Measurements from ENCODE around the gene PCDHA13. TPM values are rescaled to one million over a fixed set of nuclear protein-coding genes. Genes with fewer than 3 reads are reported as not detected.
"Not testable (repeated sequence)": the region's sequence is repeated elsewhere in the genome, so short reads cannot be mapped to it uniquely, and the experiment has no call there.

PCDHA13 gene
- total and polyA plus RNA-seq, 4 donors, result 0.15 to 0.16 TPM; not detected in 2

GRCh38 chr5:140868721-140869554, 13.0 kb upstream of the PCDHA13 start, which contains the start of gene PCDHA11:
Gene PCDHA11, plus strand, starts transcription at chr5:140868957. Its CDS starts 147 bp downstream, at chr5:140869104.
- DNase-seq (no peak), ATAC-seq (ENCODE audit: low FRiP score) (no peak)
- Histone ChIP-seq H3K27me3 (ENCODE audit: control insufficient read depth in 1 of 2, insufficient read depth in 2 of 2, low read length in 1 of 2) (no peaks in the 10 kb centered on the region), H3K4me1 (ENCODE audit: control insufficient read depth in 1 of 2, insufficient read depth in 2 of 2, low read length in 2 of 2) (no peaks in the 10 kb centered on the region), H3K9me3 (ENCODE audit: control insufficient read depth, low read length) (peaks cover 14% of the 10 kb centered on the region), H3K36me3 (ENCODE audit: control insufficient read depth in 1 of 2, insufficient read depth in 2 of 2, low read length in 1 of 2) (no peaks in the 10 kb centered on the region), H3K27ac (ENCODE audit: low read depth in 1 of 2, low read length in 2 of 2) (no peak within 1 kb of the TSS), H3K4me3 (ENCODE audit: low read length in 2 of 2) (no peak within 1 kb of the TSS)
- intact Hi-C loops (cut with DNase I), result no loop called here
- WGBS, 2 donors, result 11 to 13% methylated on average over 41 of the region's 41 CpGs

GRCh38 chr5:140869555-140869886, 12.4 kb upstream of the PCDHA13 start:
- no peak overlapping the region for H3K27ac ChIP-seq (ENCODE audit: low read depth in 1 of 2, low read length in 2 of 2)
- H3K9me3 ChIP-seq (ENCODE audit: control insufficient read depth, low read length), result peaks cover 14% of the 10 kb centered on the region
- 45 to 50% methylated on average over 5 of the region's 5 CpGs for WGBS, 2 donors
- H3K36me3 ChIP-seq (ENCODE audit: control insufficient read depth in 1 of 2, insufficient read depth in 2 of 2, low read length in 1 of 2), result no peaks in the 10 kb centered on the region
- intact Hi-C loops (cut with DNase I), result no loop called here
- H3K4me3 ChIP-seq (ENCODE audit: low read length in 2 of 2), result no peak overlapping the region
- ATAC-seq (ENCODE audit: low FRiP score) (no peak), DNase-seq (no peak)
- H3K4me1 ChIP-seq (ENCODE audit: control insufficient read depth in 1 of 2, insufficient read depth in 2 of 2, low read length in 2 of 2), result no peaks in the 10 kb centered on the region
- H3K27me3 ChIP-seq (ENCODE audit: control insufficient read depth in 1 of 2, insufficient read depth in 2 of 2, low read length in 1 of 2), result no peaks in the 10 kb centered on the region

- H3K36me3 ChIP-seq (ENCODE audit: control insufficient read depth in 1 of 2, insufficient read depth in 2 of 2, low read length in 1 of 2), result no peaks in the 10 kb centered on the region
- H3K4me3 ChIP-seq (ENCODE audit: low read length in 2 of 2), result no peak overlapping the region
- no peaks in the 10 kb centered on the region for H3K27me3 ChIP-seq (ENCODE audit: control insufficient read depth in 1 of 2, insufficient read depth in 2 of 2, low read length in 1 of 2)
- WGBS, 2 donors, result 35 to 36% methylated on average over 114 of the region's 114 CpGs
- H3K9me3 ChIP-seq (ENCODE audit: control insufficient read depth, low read length), result peaks cover 16% of the 10 kb centered on the region
- H3K4me1 ChIP-seq (ENCODE audit: control insufficient read depth in 1 of 2, insufficient read depth in 2 of 2, low read length in 2 of 2), result no peaks in the 10 kb centered on the region
- H3K27ac ChIP-seq (ENCODE audit: low read depth in 1 of 2, low read length in 2 of 2), result no peak overlapping the region
- intact Hi-C loops (cut with DNase I), result no loop called here
- DNase-seq, result no peak
- no peak for ATAC-seq (ENCODE audit: low FRiP score)
These were observed 11.4 kb upstream of the PCDHA13 start for GRCh38 chr5:140870221-140871201.

- no peak for DNase-seq
- no peaks in the 10 kb centered on the region for H3K36me3 ChIP-seq (ENCODE audit: control insufficient read depth in 1 of 2, insufficient read depth in 2 of 2, low read length in 1 of 2)
- no peaks in the 10 kb centered on the region for H3K4me1 ChIP-seq (ENCODE audit: control insufficient read depth in 1 of 2, insufficient read depth in 2 of 2, low read length in 2 of 2)
- intact Hi-C loops (cut with DNase I), result no loop called here
- peak within 1 kb of the TSS in 1 of 2 donors; percentile 20 for H3K4me3 ChIP-seq (ENCODE audit: low read length in 2 of 2)
- no peak within 1 kb of the TSS for H3K27ac ChIP-seq (ENCODE audit: low read depth in 1 of 2, low read length in 2 of 2)
- H3K27me3 ChIP-seq (ENCODE audit: control insufficient read depth in 1 of 2, insufficient read depth in 2 of 2, low read length in 1 of 2), result peaks cover 0 to 3% of the 10 kb centered on the region in 2 donors
- ATAC-seq (ENCODE audit: low FRiP score), result no peak
- H3K9me3 ChIP-seq (ENCODE audit: control insufficient read depth, low read length), result peaks cover 23% of the 10 kb centered on the region
- 10 to 16% methylated on average over 47 of the region's 47 CpGs for WGBS, 2 donors
These were observed 6.5 kb upstream of the PCDHA13 start, which contains the start of gene PCDHA12 for GRCh38 chr5:140875085-140876065. Gene PCDHA12, plus strand, starts transcription at chr5:140875308. Its CDS starts 165 bp downstream, at chr5:140875473.

GRCh38 chr5:140876541-140877261, 5.2 kb upstream of the PCDHA13 start:
- H3K27ac ChIP-seq (ENCODE audit: low read depth in 1 of 2, low read length in 2 of 2); DNase-seq; ATAC-seq (ENCODE audit: low FRiP score); H3K27me3 ChIP-seq (ENCODE audit: control insufficient read depth in 1 of 2, insufficient read depth in 2 of 2, low read length in 1 of 2); H3K4me3 ChIP-seq (ENCODE audit: low read length in 2 of 2); intact Hi-C loops (cut with DNase I); H3K4me1 ChIP-seq (ENCODE audit: control insufficient read depth in 1 of 2, insufficient read depth in 2 of 2, low read length in 2 of 2); H3K36me3 ChIP-seq (ENCODE audit: control insufficient read depth in 1 of 2, insufficient read depth in 2 of 2, low read length in 1 of 2): not testable (repeated sequence)
- 31% methylated on average over 79 to 80 of the region's 80 CpGs for WGBS, 2 donors
- peaks cover 16% of the 10 kb centered on the region for H3K9me3 ChIP-seq (ENCODE audit: control insufficient read depth, low read length)

GRCh38 chr5:140877262-140877581, 4.7 kb upstream of the PCDHA13 start:
- H3K27ac ChIP-seq (ENCODE audit: low read depth in 1 of 2, low read length in 2 of 2), result no peak overlapping the region
- ATAC-seq (ENCODE audit: low FRiP score) (no peak), DNase-seq (no peak)
- no peaks in the 10 kb centered on the region for H3K36me3 ChIP-seq (ENCODE audit: control insufficient read depth in 1 of 2, insufficient read depth in 2 of 2, low read length in 1 of 2)
- no peak overlapping the region for H3K4me3 ChIP-seq (ENCODE audit: low read length in 2 of 2)
- H3K9me3 ChIP-seq (ENCODE audit: control insufficient read depth, low read length), result peaks cover 18% of the 10 kb centered on the region
- H3K4me1 ChIP-seq (ENCODE audit: control insufficient read depth in 1 of 2, insufficient read depth in 2 of 2, low read length in 2 of 2), result no peaks in the 10 kb centered on the region
- WGBS, 2 donors, result 35 to 36% methylated on average over 37 of the region's 37 CpGs
- intact Hi-C loops (cut with DNase I), result no loop called here
- peaks cover 0 to 3% of the 10 kb centered on the region in 2 donors for H3K27me3 ChIP-seq (ENCODE audit: control insufficient read depth in 1 of 2, insufficient read depth in 2 of 2, low read length in 1 of 2)

GRCh38 chr5:140882591-140882899, 621 bp downstream of the PCDHA13 start:
- no peaks in the 10 kb centered on the region for H3K36me3 ChIP-seq (ENCODE audit: control insufficient read depth in 1 of 2, insufficient read depth in 2 of 2, low read length in 1 of 2)
- H3K27me3 ChIP-seq (ENCODE audit: control insufficient read depth in 1 of 2, insufficient read depth in 2 of 2, low read length in 1 of 2), result no peaks in the 10 kb centered on the region
- peaks cover 21% of the 10 kb centered on the region for H3K9me3 ChIP-seq (ENCODE audit: control insufficient read depth, low read length)
- H3K4me3 ChIP-seq (ENCODE audit: low read length in 2 of 2), result no peak overlapping the region
- WGBS, 2 donors, result 10 to 16% methylated on average over 12 of the region's 12 CpGs
- no peak for DNase-seq
- H3K27ac ChIP-seq (ENCODE audit: low read depth in 1 of 2, low read length in 2 of 2), result no peak overlapping the region
- no peaks in the 10 kb centered on the region for H3K4me1 ChIP-seq (ENCODE audit: control insufficient read depth in 1 of 2, insufficient read depth in 2 of 2, low read length in 2 of 2)
- intact Hi-C loops (cut with DNase I), result no loop called here
- no peak for ATAC-seq (ENCODE audit: low FRiP score)

Measured in aorta (tissue), 5 donors.